GM18502 (cell line): Measurements from ENCODE around the gene MARCHF10.

Experiments
- ATAC-seq: cut with Tn5 transposase; IDR thresholded peaks from one replicate; pipeline ENCODE4 v1.9.1; 2021; ENCODE audit warnings: mild to moderate bottlenecking; ENCODE audit not compliant: unreplicated experiment, poor library complexity

Gene MARCHF10

DNA sequence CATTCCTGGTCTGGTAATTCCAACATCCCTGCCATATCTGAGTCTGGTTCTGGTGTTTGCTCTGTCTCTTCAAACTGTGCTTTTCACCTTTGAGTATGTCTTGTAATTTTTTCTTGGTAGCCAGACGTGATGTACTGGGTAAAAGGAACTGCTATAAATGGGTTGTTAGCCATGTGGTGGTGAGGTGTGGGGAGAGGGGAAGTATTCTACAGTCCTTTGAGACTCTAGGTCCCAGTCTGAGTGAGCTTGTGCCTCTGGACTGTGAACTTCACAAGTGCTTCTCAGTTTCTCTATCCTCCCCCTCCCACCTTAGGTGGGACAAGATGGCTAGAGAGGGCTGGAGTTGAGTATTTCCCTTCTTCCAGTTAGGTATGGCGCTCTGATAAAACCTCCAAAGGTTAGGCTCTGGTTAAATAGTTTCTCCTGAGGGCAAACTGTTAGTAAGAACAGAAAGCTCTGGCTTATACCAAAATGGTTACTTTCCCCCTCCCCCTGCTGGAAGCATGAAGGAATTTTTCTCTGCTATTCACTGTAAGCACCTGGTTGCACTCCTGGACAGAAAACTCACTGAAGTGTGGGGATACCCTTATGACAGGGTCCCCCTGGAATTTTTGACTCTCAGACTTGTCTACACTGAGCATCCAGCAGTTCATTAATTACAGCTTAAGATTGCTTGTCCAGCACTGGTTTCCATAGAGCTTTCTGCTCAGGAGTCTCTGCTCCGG is 87.8 kb downstream of the MARCHF10 start:
- peak; percentile 39 for ATAC-seq

GRCh38 chr17:62719586-62719985 is 88.5 kb downstream of the MARCHF10 start:
- ATAC-seq: no peak

DNA sequence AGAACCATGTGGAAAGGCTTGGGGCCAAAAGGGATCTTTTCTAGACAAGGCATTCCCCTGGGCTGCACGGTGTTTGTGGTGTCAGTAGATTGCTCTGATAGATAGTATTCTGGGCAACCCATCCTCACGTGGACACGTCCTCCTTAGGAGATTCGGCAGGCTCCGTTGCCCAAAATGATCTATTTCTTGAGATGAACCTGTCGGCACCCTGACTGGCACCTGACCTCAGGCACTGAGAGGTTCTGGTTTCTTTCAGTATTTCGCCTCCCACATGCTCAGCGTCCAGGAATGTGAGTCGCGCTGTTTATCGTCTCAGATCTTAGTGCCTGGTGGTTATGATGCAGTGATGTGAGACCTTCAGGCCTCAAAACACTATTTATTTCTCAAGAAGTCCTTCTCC is 89.7 kb downstream of the MARCHF10 start:
- ATAC-seq: no peak

DNA sequence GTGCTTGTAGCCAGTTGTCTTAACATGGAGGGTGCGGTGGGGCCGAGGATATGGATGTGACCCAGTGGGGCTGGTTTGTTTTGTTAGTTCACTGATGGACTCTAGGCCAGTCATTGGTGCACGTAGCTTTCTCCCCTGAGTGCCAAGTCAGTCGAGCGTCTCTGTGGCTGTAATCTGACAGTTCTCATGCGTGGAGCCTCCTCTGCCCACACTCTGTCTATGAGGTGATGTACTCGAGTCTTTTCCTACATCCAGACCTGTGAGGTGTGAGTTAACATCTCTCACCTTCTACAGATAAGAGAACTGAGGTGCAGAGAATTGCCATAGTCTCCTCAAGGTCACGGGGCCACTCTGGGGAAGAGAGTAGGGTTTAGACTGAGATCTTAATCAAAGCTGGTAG is 90.2 kb downstream of the MARCHF10 start:
- ATAC-seq: no peak

GRCh38 chr17:62717589-62717855 is 90.6 kb downstream of the MARCHF10 start:
- ATAC-seq: no peak

- ATAC-seq: no peak
Observed at GRCh38 chr17:62716834-62717588, 91.1 kb downstream of the MARCHF10 start.

DNA sequence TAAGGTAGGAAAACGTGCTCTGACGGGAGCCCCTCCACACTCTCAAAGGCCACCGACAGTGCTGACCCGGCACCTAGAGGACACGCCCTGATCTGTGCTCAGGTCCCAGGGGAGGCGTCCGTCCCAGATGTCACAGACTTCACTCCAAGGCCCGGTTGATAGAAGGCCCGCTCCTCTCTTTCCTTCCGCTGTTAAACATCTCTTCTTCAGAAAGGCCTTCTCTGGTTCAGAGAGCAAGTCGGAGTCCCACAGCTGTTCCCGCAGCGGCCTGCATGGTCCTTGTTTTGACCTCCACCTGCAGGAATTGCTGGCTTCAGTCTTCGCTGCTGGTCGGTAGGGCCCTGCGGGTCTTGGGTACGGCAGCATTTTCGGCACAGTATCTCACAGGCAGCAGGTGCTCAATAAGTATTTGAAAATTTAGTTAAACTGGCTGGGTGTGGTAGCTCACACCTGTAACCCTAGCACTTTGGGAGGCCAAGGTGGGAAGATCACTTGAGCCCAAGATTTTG is 92.2 kb downstream of the MARCHF10 start:
- no peak for ATAC-seq

GRCh38 chr17:62714016-62714777 is 93.9 kb downstream of the MARCHF10 start:
- no peak for ATAC-seq

- ATAC-seq: no peak
Observed at GRCh38 chr17:62713086-62713881, 94.8 kb downstream of the MARCHF10 start.

GRCh38 chr17:62712171-62712581 is 95.9 kb downstream of the MARCHF10 start:
- no peak for ATAC-seq

DNA sequence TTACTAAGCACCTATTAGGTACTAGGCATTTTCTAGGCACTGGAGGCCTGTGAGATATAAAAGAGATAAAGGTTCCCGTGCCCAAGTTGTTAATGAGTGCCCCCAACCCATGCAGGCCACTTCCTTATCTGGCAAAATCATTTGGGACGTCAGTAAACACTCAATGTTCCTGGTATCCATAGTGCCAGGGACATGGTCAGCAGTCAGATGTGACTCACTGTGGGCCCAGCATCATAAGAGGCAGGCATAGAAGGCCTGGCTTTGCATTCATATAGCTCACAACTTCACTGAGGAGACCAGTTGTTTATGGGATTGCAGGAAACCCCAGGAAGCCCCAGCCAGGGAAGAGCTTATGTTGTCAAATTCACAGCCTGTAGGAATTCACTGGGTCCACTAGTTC is 99.5 kb downstream of the MARCHF10 start:
- no peak for ATAC-seq

DNA sequence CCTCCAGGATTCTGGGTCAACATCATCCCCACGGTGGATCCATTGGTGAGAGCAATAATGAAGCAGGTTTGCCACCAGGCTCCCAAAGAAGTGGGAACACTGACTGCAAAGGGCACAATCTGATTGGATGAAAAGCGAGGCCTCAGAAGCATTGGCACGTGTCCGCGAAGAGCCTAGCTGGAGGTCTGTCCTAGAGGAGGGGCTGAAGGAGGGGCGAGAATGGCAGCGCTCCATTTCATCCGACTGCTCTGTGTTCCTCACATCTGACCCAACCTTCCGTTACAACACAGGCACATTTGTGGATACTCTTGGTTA is 100.7 kb downstream of the MARCHF10 start:
- ATAC-seq: no peak

- no peak for ATAC-seq
Observed at GRCh38 chr17:62706598-62707424, 101.3 kb downstream of the MARCHF10 start.

DNA sequence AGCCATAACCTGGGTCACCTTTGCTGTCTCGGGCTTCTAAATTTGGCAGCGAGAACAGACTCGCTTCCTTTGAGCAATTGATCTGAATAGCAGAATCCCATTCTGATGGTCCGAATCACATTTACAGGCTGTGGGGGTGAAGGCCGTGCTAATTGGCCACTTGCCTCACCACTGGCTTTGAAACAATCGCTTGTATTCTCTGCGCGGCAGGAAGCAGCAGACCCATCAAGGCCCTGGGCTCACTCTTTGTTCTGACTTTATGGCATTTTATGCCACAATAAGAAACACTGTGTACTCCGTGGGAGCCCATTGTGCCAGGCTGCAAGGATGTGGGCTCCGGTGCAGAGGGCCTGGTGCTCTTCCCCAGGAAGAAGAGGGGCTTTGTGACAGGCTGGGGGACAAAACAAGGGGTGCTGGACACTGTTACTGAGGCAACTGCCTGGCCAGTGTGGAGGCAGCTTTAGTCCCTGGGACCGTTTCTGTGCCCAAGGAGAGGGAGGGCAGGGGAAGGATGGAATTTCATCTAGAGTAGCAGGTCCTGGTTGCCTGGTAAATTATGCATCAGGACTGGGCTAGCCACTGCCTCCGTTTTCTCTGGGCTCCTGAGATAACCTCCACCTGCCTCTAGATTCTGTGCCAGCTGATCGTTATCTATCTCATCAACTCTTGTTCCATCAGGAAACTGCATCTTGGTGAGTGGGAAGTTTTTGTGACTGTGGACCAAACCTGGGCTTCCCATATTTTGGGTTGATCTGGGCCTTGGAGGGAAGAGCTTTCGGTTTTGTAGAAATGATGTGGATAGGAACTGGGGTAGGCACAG is 102.1 kb downstream of the MARCHF10 start:
- no peak for ATAC-seq

DNA sequence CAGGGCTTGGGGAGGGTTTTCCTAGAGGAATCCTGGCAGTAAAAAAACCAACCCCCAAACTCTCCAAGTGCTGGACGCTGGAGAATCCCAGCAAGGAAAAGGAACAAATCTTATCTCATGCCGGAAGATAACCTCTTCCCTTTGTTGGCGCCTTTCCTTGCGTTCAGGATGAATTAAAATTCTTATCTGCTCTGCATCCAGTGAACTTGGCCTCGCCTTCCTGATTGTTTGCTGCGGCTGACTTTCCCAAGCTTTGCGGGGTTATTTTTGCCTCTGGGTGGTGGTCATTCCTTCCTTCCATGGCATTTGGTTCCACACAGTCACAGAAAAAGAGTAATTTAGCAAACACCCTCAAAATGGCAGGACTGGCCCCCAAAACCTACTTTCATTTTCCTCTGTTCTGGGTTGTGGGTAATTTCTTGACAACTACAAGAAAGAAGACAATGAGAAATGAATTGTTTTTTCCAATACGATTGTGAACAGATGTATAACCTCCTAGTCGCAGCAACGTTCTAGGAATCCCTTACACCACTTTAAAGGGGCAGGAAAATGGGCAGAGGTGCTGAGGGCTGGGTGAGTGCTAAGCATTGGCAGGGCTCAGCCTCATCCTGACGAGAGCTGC is 102.8 kb downstream of the MARCHF10 start:
- ATAC-seq: no peak

DNA sequence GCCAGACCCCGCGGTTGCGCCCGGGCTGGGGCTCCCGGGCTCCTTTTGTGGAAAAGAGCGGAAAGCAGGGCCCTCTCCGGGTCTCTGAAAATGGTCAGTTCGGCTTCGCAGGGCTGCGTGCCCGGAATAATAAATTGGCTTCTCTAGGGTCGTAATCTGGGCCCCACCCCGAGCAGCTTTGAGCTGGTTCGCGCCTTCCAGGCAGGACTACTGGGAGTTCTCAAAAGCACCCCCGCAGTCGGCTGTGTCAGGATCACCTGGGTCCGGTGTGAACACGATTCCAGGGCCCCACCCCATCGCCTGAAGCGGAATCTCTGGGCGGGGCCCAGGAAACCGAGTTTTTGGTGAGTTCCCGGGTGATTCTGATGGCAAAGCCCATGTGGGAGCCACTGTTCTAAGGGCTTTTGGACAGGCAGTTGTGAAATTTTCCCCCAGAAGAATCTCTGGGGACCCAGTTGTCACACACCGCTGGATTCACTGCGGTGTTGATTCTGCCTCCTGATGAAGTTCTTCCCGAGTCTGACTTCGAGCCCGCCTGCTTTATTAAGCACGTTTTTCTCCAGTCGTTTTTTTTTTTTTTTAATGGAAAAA is 103.6 kb downstream of the MARCHF10 start:
- ATAC-seq: peak; percentile 11

- peak; percentile 90 for ATAC-seq
Observed at GRCh38 chr17:62703776-62704380, 104.2 kb downstream of the MARCHF10 start.
